A549 (cell line): ENCODE data around the gene PGGT1B. TPM values are rescaled to one million over a fixed set of nuclear protein-coding genes. Genes with fewer than 3 reads are reported as not detected.

Source experiments
- ATAC-seq, 2 experiments: fragments of 200-7000 bp in 1 of 2; fragments of >200 bp in 1 of 2; cut with Nextera tagmentation in 1 of 2; cut with Tn5 transposase in 1 of 2; 3 replicates each; pipeline versions ENCODE4 v1.8.0 to v1.9.1; 2018 to 2020; ENCODE audit warnings: mild to moderate bottlenecking in 1 of 2, moderate library complexity in 1 of 2
- CTCF ChIA-PET: fragments of 300-600 bp; sonication (Branson Sonifier 250); formaldehyde crosslinking; extraction: SDS; loops from one replicate; lab custom pipeline; 2021; ENCODE audit warnings: antibody characterized with exemption, inconsistent platforms; lab: Yijun Ruan, JAX
- POLR2A ChIA-PET: fragments of 350-600 bp; formaldehyde crosslinking; extraction: SDS; loops from one replicate; lab custom pipeline; 2021; ENCODE audit warnings: antibody characterized with exemption, inconsistent platforms; lab: Yijun Ruan, JAX
- DNase-seq, 2 experiments: peaks; one replicate each; pipeline versions ENCODE4 v3.0.0 to v3.0.0-alpha.2; 2011 to 2016; ENCODE audit warnings: low read depth in 1 of 2, low spot score in 1 of 2
- FAIRE-seq: peaks from 2 replicates; lab custom pipeline; 2011; peaks lifted over from hg19 to GRCh38; lab: Jason Lieb, UNC
- H3K27ac ChIP-seq, 2 experiments: fragments of >200 bp; sonication (Bioruptor Twin); formaldehyde crosslinking; 3 replicates each; pipeline ENCODE4 v1.5.1; 2016 to 2017
- H3K4me1 ChIP-seq: fragments of >200 bp; sonication (Bioruptor Twin); formaldehyde crosslinking; 3 replicates; pipeline ENCODE4 v1.6.1; 2016
- H3K4me2 ChIP-seq: fragments of >200 bp; sonication (Bioruptor Twin); formaldehyde crosslinking; 3 replicates; pipeline ENCODE4 v1.6.1; 2016
- H3K4me3 ChIP-seq: fragments of >200 bp; sonication (Bioruptor Twin); formaldehyde crosslinking; 3 replicates; pipeline ENCODE4 v1.5.1; 2016
- H3K9me3 ChIP-seq: fragments of >200 bp; sonication (Bioruptor Twin); formaldehyde crosslinking; 3 replicates; pipeline ENCODE4 v1.6.1; 2016
- BCL3 ChIP-seq: fragments of >200 bp; sonication (Bioruptor Twin); formaldehyde crosslinking; IDR thresholded peaks from 3 replicates; pipeline ENCODE4 v1.6.1; 2016
- BHLHE40 ChIP-seq: IDR thresholded peaks from 2 replicates; pipeline ENCODE4 v1.6.1; 2012; ENCODE audit warnings: low read depth, low read length, inconsistent platforms
- CBX8 ChIP-seq: fragments of 200-600 bp; sonication (generic); IDR thresholded peaks from 2 replicates; pipeline ENCODE4 v1.6.1; 2016
- E2F6 ChIP-seq: IDR thresholded peaks from 2 replicates; pipeline ENCODE4 v1.6.1; 2012; ENCODE audit warnings: low read depth, borderline replicate concordance
- EHMT2 ChIP-seq: fragments of 200-600 bp; sonication (generic); IDR thresholded peaks from 2 replicates; pipeline ENCODE4 v1.6.1; 2016; ENCODE audit warnings: antibody characterized with exemption, low read depth, mild to moderate bottlenecking, moderate library complexity
- FOXS1 ChIP-seq: fragments of 250-450 bp; sonication (Bioruptor Pico); IDR thresholded peaks from 2 replicates; pipeline ENCODE4 v1.5.0; 2020; ENCODE audit warnings: mild to moderate bottlenecking, moderate library complexity
- GATA3 ChIP-seq: IDR thresholded peaks from 2 replicates; pipeline ENCODE4 v1.6.1; 2012; ENCODE audit warnings: borderline replicate concordance
- HDAC2 ChIP-seq: fragments of 200-600 bp; sonication (generic); IDR thresholded peaks from 2 replicates; pipeline ENCODE4 v1.6.1; 2016
- HMGXB4 ChIP-seq: fragments of 250-450 bp; sonication (Bioruptor Pico); IDR thresholded peaks from 2 replicates; pipeline ENCODE4 v1.5.0; 2021; ENCODE audit warnings: mild to moderate bottlenecking, moderate library complexity, borderline replicate concordance
- KDM1A ChIP-seq: fragments of 200-600 bp; sonication (generic); IDR thresholded peaks from 2 replicates; pipeline ENCODE4 v1.6.1; 2016; ENCODE audit warnings: low read depth, mild to moderate bottlenecking
- KDM5A ChIP-seq: fragments of 200-600 bp; sonication (generic); IDR thresholded peaks from 2 replicates; pipeline ENCODE4 v1.6.1; 2016; ENCODE audit warnings: antibody characterized with exemption, mild to moderate bottlenecking
- MAFK ChIP-seq: fragments of 450-650 bp; IDR thresholded peaks from 2 replicates; pipeline ENCODE4 v1.6.1; 2014; ENCODE audit not compliant: partially characterized antibody
- MAX ChIP-seq: IDR thresholded peaks from 2 replicates; pipeline ENCODE4 v1.6.1; 2012
- NFE2L2 ChIP-seq: fragments of 150-350 bp; conservative IDR thresholded peaks from 2 replicates; pipeline ENCODE4 v1.6.1; 2014; ENCODE audit warnings: low read length
- POLR2A ChIP-seq: IDR thresholded peaks from 2 replicates; pipeline ENCODE4 v1.6.1; 2012; ENCODE audit warnings: mild to moderate bottlenecking, low read length
- POLR2AphosphoS2 ChIP-seq: conservative IDR thresholded peaks from 2 replicates; pipeline ENCODE4 v1.6.1; 2012; ENCODE audit warnings: low read length, improper control_type of control experiment, inconsistent platforms
- RARB ChIP-seq: fragments of 250-450 bp; sonication (Bioruptor Pico); IDR thresholded peaks from 2 replicates; pipeline ENCODE4 v1.8.0; 2021; ENCODE audit warnings: mild to moderate bottlenecking, moderate library complexity
- RFX5 ChIP-seq: fragments of 450-650 bp; IDR thresholded peaks from 2 replicates; pipeline ENCODE4 v1.7.1; 2014; ENCODE audit warnings: antibody characterized with exemption, mild to moderate bottlenecking, moderate library complexity
- RNF2 ChIP-seq: fragments of 200-600 bp; sonication (generic); IDR thresholded peaks from 2 replicates; pipeline ENCODE4 v1.6.1; 2016; ENCODE audit warnings: low read depth, mild to moderate bottlenecking, antibody characterized with exemption, moderate library complexity, borderline replicate concordance
- SREBF2 ChIP-seq: fragments of 450-650 bp; IDR thresholded peaks from 2 replicates; pipeline ENCODE4 v1.6.1; 2014; ENCODE audit warnings: mild to moderate bottlenecking, moderate library complexity
- WGBS: methylation state at CpG from one replicate; pipeline ENCODE4 v1.1.6; 2017; ENCODE audit errors: missing lambda C conversion rate; 5-methylcytosine and 5-hydroxymethylcytosine counted together
- polyA plus RNA-seq, 4 experiments: library from polyadenylated mRNA; depleted of rRNA in 3 of 4; stranded (reverse); fragments of >200 nt; fragmentation: RNase III in 1 of 4; extraction: RNeasy Plus Mini Kit Qiagen cat#74134 plus additional on column Dnase treatment in 1 of 4; gene quantifications; 2 replicates in 3 of 4; 3 replicates in 1 of 4; pipeline ENCODE4 v1.2.3, GENCODE V29; 2011 to 2017
- TF ChIP-seq, protein P1 (sequence below): fragments of >200 bp; sonication (Bioruptor Twin); formaldehyde crosslinking; IDR thresholded peaks from 2 replicates; pipeline ENCODE4 v1.6.1; 2016

PGGT1B gene
- polyA plus RNA-seq, 2 of the 4 experiments (the other 2 are of a cell fraction) = 6.7 to 15.9 TPM

DNA sequence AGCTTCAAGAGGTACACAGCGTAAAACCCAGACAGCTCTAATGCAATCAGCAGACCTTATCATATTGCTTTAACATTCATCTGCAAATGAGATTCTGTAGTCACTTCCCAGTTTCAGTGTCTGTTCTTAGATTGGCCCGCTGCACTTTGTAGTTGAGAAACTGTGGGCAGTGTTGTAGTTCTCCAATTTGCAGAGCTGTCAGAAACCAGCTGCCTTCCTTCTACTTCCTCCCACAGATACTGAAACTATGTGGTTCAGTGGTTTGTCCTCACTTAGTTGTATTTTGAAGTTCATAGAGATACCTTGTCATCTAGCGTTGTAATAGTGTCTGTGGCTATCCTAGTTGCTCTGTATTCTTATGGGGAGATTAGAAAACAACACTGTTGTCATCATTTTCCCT, 53.4 kb downstream of the PGGT1B start:
- Histone ChIP-seq H3K27ac (no peak overlapping the region), H3K4me3 (no peak overlapping the region), H3K4me1 (no peaks in the 10 kb centered on the region), H3K9me3 (no peaks in the 10 kb centered on the region), H3K4me2 (no peak overlapping the region)
- ATAC-seq (no peak), FAIRE-seq (no peak), DNase-seq (no peak)
- TF ChIP-seq RARB = no peak
- no peak for TF ChIP-seq FOXS1 (CRISPR knock-in tag)
- no peak for TF ChIP-seq SREBF2
- TF ChIP-seq, protein P1, sequence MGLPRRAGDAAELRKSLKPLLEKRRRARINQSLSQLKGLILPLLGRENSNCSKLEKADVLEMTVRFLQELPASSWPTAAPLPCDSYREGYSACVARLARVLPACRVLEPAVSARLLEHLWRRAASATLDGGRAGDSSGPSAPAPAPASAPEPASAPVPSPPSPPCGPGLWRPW = no peak
- no peak for TF ChIP-seq BCL3
- TF ChIP-seq BHLHE40 = no peak
- no peak for TF ChIP-seq KDM5A
- no peak for TF ChIP-seq NFE2L2
- no peak for TF ChIP-seq POLR2AphosphoS2
- TF ChIP-seq MAX = no peak
- no peak for TF ChIP-seq KDM1A
- no peak for TF ChIP-seq RNF2
- no peak for TF ChIP-seq POLR2A
- no peak for TF ChIP-seq CBX8
- POLR2A ChIA-PET = no interaction called here
- CTCF ChIA-PET = no interaction called here
- WGBS = 97% methylated on average over 3 of the region's 3 CpGs

- Histone ChIP-seq H3K4me3 (no peak overlapping the region), H3K4me1 (no peaks in the 10 kb centered on the region), H3K27ac (no peak overlapping the region), H3K9me3 (no peaks in the 10 kb centered on the region), H3K4me2 (no peak overlapping the region)
- no peak for FAIRE-seq
- POLR2A ChIA-PET = no interaction called here
- WGBS = 88% methylated on average over 1 of the region's 1 CpG
- no peak for DNase-seq
- ATAC-seq = no peak
- CTCF ChIA-PET = no interaction called here
- TF ChIP-seq E2F6 = no peak
- no peak for TF ChIP-seq HDAC2
- TF ChIP-seq EHMT2 = no peak
Measured at GRCh38 chr5:115202952-115203351, 59.7 kb downstream of the PGGT1B start.

GRCh38 chr5:115196161-115196560, 66.5 kb downstream of the PGGT1B start:
- 79% methylated on average over 3 of the region's 3 CpGs for WGBS
- no peak for TF ChIP-seq EHMT2
- no peak for TF ChIP-seq NFE2L2
- no peak for TF ChIP-seq RFX5
- TF ChIP-seq MAFK = no peak
- no peak for TF ChIP-seq HMGXB4 (CRISPR knock-in tag)
- no peak for TF ChIP-seq GATA3
- TF ChIP-seq, all 56 proteins: peak for 0

More at GRCh38 chr5:115196161-115196560, 66.5 kb downstream of the PGGT1B start:
- no peak overlapping the region for H3K4me2 ChIP-seq
- no peak for ATAC-seq
- H3K27ac ChIP-seq = no peak overlapping the region
- FAIRE-seq = no peak
- H3K4me1 ChIP-seq = peaks cover 9% of the 10 kb centered on the region; the same call in 2 of the 3 replicates
- no peaks in the 10 kb centered on the region for H3K9me3 ChIP-seq
- CTCF ChIA-PET = no interaction called here
- no peak for DNase-seq
- POLR2A ChIA-PET = no interaction called here
- H3K4me3 ChIP-seq = no peak overlapping the region
